Activated CD4-positive, alpha-beta T cell treated with anti-CD3 and anti-CD28 coated beads, Interleukin-2, amount 50 U/mL, for 24 hours (primary cell): ENCODE data around the gene GSK3A.

Experiments
- DNase-seq, 2 donors: peaks; one replicate each; pipeline ENCODE4 v3.0.0-alpha.2; 2020; ENCODE audit warnings: low read depth in 1 of 2, low spot score in 1 of 2

GSK3A gene

GRCh38 chr19:42228641-42229040 lies 13.8 kb downstream of the GSK3A start:
- DNase-seq = no peak

GRCh38 chr19:42226886-42227285 lies 15.5 kb downstream of the GSK3A start:
- no peak for DNase-seq

GRCh38 chr19:42225718-42226292 lies 16.6 kb downstream of the GSK3A start:
- DNase-seq = no peak

GRCh38 chr19:42224940-42225717 lies 17.3 kb downstream of the GSK3A start:
- no peak for DNase-seq

GRCh38 chr19:42220751-42221097 lies 21.7 kb downstream of the GSK3A start:
- DNase-seq = no peak

GRCh38 chr19:42219812-42220750 lies 22.3 kb downstream of the GSK3A start, which contains the start of gene ZNF526:
Gene ZNF526 (plus strand): TSS chr19:42220312. CDS start chr19:42224404, 4,092 bp downstream.
- DNase-seq = peak; percentile 90 to 96

GRCh38 chr19:42217520-42218437 lies 24.6 kb downstream of the GSK3A start, which contains the start of gene DEDD2:
Gene DEDD2 (minus strand): TSS chr19:42217677. CDS start chr19:42217007, 670 bp downstream.
- peak; percentile 99 for DNase-seq

- no peak for DNase-seq
Observed at GRCh38 chr19:42216653-42217519, 25.5 kb downstream of the GSK3A start.

- DNase-seq = no peak
Observed at GRCh38 chr19:42214810-42215485, 27.5 kb downstream of the GSK3A start.

- no peak for DNase-seq
Observed at GRCh38 chr19:42212886-42213285, 29.5 kb downstream of the GSK3A start.

- no peak for DNase-seq
Observed at GRCh38 chr19:42208612-42209011, 33.8 kb downstream of the GSK3A start.

GRCh38 chr19:42207767-42208271 lies 34.6 kb downstream of the GSK3A start:
- no peak for DNase-seq

- DNase-seq = no peak
Observed at GRCh38 chr19:42206871-42207755, 35.3 kb downstream of the GSK3A start.

- no peak for DNase-seq
Observed at GRCh38 chr19:42204664-42205063, 37.7 kb downstream of the GSK3A start.

- no peak for DNase-seq
Observed at GRCh38 chr19:42203700-42204099, 38.7 kb downstream of the GSK3A start.

- no peak for DNase-seq
Observed at GRCh38 chr19:42202290-42202880, 40.0 kb downstream of the GSK3A start.

GRCh38 chr19:42201489-42202289 lies 40.7 kb downstream of the GSK3A start:
- no peak for DNase-seq
